DND-41 (cell line): ENCODE data around the gene KIF1C.

Source experiments
- CTCF ChIP-seq: IDR thresholded peaks from 2 replicates; pipeline ENCODE4 v1.5.1; 2012; ENCODE audit warnings: borderline replicate concordance, low read length, moderate library complexity, mild to moderate bottlenecking; ENCODE audit not compliant: poor library complexity, severe bottlenecking; ENCODE audit errors: extremely low read depth
- EZH2 ChIP-seq: IDR thresholded peaks from 3 replicates; pipeline ENCODE4 v1.6.1; 2012; ENCODE audit warnings: borderline replicate concordance, low read depth, mild to moderate bottlenecking, moderate library complexity, low read length, inconsistent platforms; ENCODE audit not compliant: severe bottlenecking

DNA sequence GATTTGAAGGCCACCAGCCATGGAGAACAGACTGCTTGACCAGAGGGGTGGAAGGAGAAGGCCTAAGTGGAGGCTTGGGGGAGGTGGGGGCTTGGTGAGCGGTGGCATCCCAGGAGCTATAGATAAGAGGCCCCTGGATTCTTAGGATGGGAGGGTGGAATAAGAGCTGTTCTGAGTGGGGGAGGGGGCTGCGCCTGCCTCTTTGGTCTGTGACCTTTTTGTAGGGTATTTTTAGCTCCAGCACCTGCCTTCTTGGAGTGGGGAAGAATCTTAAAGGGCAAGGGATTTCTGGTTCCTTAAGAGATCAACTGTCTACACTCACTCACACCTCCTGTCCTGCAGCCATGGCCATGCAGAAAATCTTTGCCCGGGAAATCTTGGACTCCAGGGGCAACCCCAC is 46.3 kb upstream of the KIF1C start:
- TF ChIP-seq CTCF (no peak), EZH2 (no peak)
